ENCODE data around the gene ARL8B. TPM values are rescaled to one million over a fixed set of nuclear protein-coding genes. Genes with fewer than 3 reads are reported as not detected.

Gene ARL8B
- total RNA-seq, 8 experiments from 2014 or later = 27.1 to 54.5 (median 36.8) TPM

- no peak overlapping the region for H3K4me3 ChIP-seq
- WGBS, 10 experiments = 6 to 93% (median 33%) methylated on average over 1 to 3 of the region's 3 CpGs; no CpG with 5 or more reads in 1 of the 10 experiments
- H3K27ac ChIP-seq = no peak overlapping the region
- in situ Hi-C loops (cut with MboI; ENCODE audit: low pct_unique_long_range_greater_than_20kb in 2 of 9, low sequenced_read_pairs in 9 of 9, unreplicated experiment in 9 of 9) = no loop called here
- no peaks in the 10 kb centered on the region for H3K4me1 ChIP-seq (replicated peaks in 1 of 2)
- peak in 2 of 8 experiments; percentile 6 to 20 for ATAC-seq (replicated peaks in 6 of 8)
Measured at GRCh38 chr3:5116538-5116937, 5.6 kb upstream of the ARL8B start.

GRCh38 chr3:5120446-5120845 is 1.6 kb upstream of the ARL8B start:
- in situ Hi-C loops (cut with MboI; ENCODE audit: low pct_unique_long_range_greater_than_20kb in 2 of 9, low sequenced_read_pairs in 9 of 9, unreplicated experiment in 9 of 9) = no loop called here
- 20 to 100% (median 70%) methylated on average over 1 to 3 of the region's 3 CpGs; no CpG with 5 or more reads in 1 of the 10 experiments for WGBS, 10 experiments

GRCh38 chr3:5122741-5123706 is 932 bp downstream of the ARL8B start:
- Histone ChIP-seq H3K4me1 (replicated peaks in 1 of 2) (peaks cover 9 to 11% of the 10 kb centered on the region in 2 donors), H3K27ac (peak overlapping the region; percentile 77 to 83), H3K4me3 (peak overlapping the region; percentile 68 to 98 (median 72))
- peak in 7 of 8 experiments; percentile 2 to 45 (median 19) for ATAC-seq (replicated peaks in 6 of 8)
- in situ Hi-C loops (cut with MboI; ENCODE audit: low pct_unique_long_range_greater_than_20kb in 2 of 9, low sequenced_read_pairs in 9 of 9, unreplicated experiment in 9 of 9) = no loop called here
- 0 to 59% (median 12%) methylated on average over 5 to 21 of the region's 31 CpGs for WGBS, 10 experiments

More at GRCh38 chr3:5120446-5120845, 1.6 kb upstream of the ARL8B start:
- H3K27ac ChIP-seq = no peak overlapping the region
- no peak overlapping the region for H3K4me3 ChIP-seq
- no peak for ATAC-seq (replicated peaks in 6 of 8)
- H3K4me1 ChIP-seq (replicated peaks in 1 of 2) = peaks cover 9 to 11% of the 10 kb centered on the region in 2 donors

- Histone ChIP-seq H3K4me1 (replicated peaks in 1 of 2) (peaks cover 9 to 11% of the 10 kb centered on the region in 2 donors), H3K4me3 (peak overlapping the region in 4 of 5 donors; percentile 68 to 98 (median 72)), H3K27ac (no peak overlapping the region)
- 89 to 100% (median 97%) methylated on average over 1 to 12 of the region's 12 CpGs; no CpG with 5 or more reads in 1 of the 10 experiments for WGBS, 10 experiments
- no peak for ATAC-seq (replicated peaks in 6 of 8)
- in situ Hi-C loops (cut with MboI; ENCODE audit: low pct_unique_long_range_greater_than_20kb in 2 of 9, low sequenced_read_pairs in 9 of 9, unreplicated experiment in 9 of 9) = no loop called here
Measured at GRCh38 chr3:5123937-5124336, 1.8 kb downstream of the ARL8B start.

GRCh38 chr3:5126586-5126985 is 4.5 kb downstream of the ARL8B start:
- in situ Hi-C loops (cut with MboI; ENCODE audit: low pct_unique_long_range_greater_than_20kb in 2 of 9, low sequenced_read_pairs in 9 of 9, unreplicated experiment in 9 of 9) = no loop called here
- ATAC-seq (replicated peaks in 6 of 8) = no peak
- no peak overlapping the region for H3K4me3 ChIP-seq
- H3K27ac ChIP-seq = no peak overlapping the region
- peaks cover 9 to 11% of the 10 kb centered on the region in 2 donors for H3K4me1 ChIP-seq (replicated peaks in 1 of 2)

GRCh38 chr3:5128849-5129248 is 6.8 kb downstream of the ARL8B start:
- WGBS, 10 experiments = 0 to 100% (median 93%) methylated on average over 1 to 2 of the region's 2 CpGs; no CpG with 5 or more reads in 1 of the 10 experiments
- no peak overlapping the region for H3K4me3 ChIP-seq
- no peak overlapping the region for H3K27ac ChIP-seq
- H3K4me1 ChIP-seq (replicated peaks in 1 of 2) = peaks cover 7 to 11% of the 10 kb centered on the region in 2 donors
- no peak for ATAC-seq (replicated peaks in 6 of 8)
- in situ Hi-C loops (cut with MboI; ENCODE audit: low pct_unique_long_range_greater_than_20kb in 2 of 9, low sequenced_read_pairs in 9 of 9, unreplicated experiment in 9 of 9) = no loop called here

- no peak overlapping the region for H3K4me3 ChIP-seq
- in situ Hi-C loops (cut with MboI; ENCODE audit: low pct_unique_long_range_greater_than_20kb in 2 of 9, low sequenced_read_pairs in 9 of 9, unreplicated experiment in 9 of 9) = no loop called here
- ATAC-seq (replicated peaks in 6 of 8) = peak in 4 of 8 experiments; percentile 13 to 43 (median 34)
- 49 to 100% (median 82%) methylated on average over 1 to 7 of the region's 7 CpGs for WGBS, 10 experiments
- H3K4me1 ChIP-seq (replicated peaks in 1 of 2) = peaks cover 6 to 14% of the 10 kb centered on the region in 2 donors
- no peak overlapping the region for H3K27ac ChIP-seq
Measured at GRCh38 chr3:5133239-5134018, 11.3 kb downstream of the ARL8B start.

GRCh38 chr3:5134019-5134391 is 11.9 kb downstream of the ARL8B start:
- 40 to 100% (median 88%) methylated on average over 1 to 3 of the region's 3 CpGs for WGBS, 10 experiments

GRCh38 chr3:5134499-5134898 is 12.4 kb downstream of the ARL8B start:
- no peak overlapping the region for H3K27ac ChIP-seq
- in situ Hi-C loops (cut with MboI; ENCODE audit: low pct_unique_long_range_greater_than_20kb in 2 of 9, low sequenced_read_pairs in 9 of 9, unreplicated experiment in 9 of 9) = no loop called here
- ATAC-seq (replicated peaks in 6 of 8) = no peak
- 76 to 100% (median 94%) methylated on average over 1 to 3 of the region's 3 CpGs; no CpG with 5 or more reads in 2 of the 10 experiments for WGBS, 10 experiments
- peaks cover 6 to 14% of the 10 kb centered on the region in 2 donors for H3K4me1 ChIP-seq (replicated peaks in 1 of 2)
- H3K4me3 ChIP-seq = no peak overlapping the region

More at GRCh38 chr3:5134019-5134391, 11.9 kb downstream of the ARL8B start:
- in situ Hi-C loops (cut with MboI; ENCODE audit: low pct_unique_long_range_greater_than_20kb in 2 of 9, low sequenced_read_pairs in 9 of 9, unreplicated experiment in 9 of 9) = no loop called here
- Histone ChIP-seq H3K27ac (no peak overlapping the region), H3K4me3 (no peak overlapping the region), H3K4me1 (replicated peaks in 1 of 2) (peaks cover 6 to 14% of the 10 kb centered on the region in 2 donors)
- peak in 2 of 8 experiments; percentile 15 to 45 for ATAC-seq (replicated peaks in 6 of 8)

GRCh38 chr3:5136211-5136918 is 14.3 kb downstream of the ARL8B start:
- no peak overlapping the region for H3K4me3 ChIP-seq
- H3K4me1 ChIP-seq (replicated peaks in 1 of 2) = peaks cover 6 to 14% of the 10 kb centered on the region in 2 donors
- no peak overlapping the region for H3K27ac ChIP-seq
- in situ Hi-C loops (cut with MboI; ENCODE audit: low pct_unique_long_range_greater_than_20kb in 2 of 9, low sequenced_read_pairs in 9 of 9, unreplicated experiment in 9 of 9) = no loop called here
- peak in 2 of 8 experiments; percentile 42 to 48 for ATAC-seq (replicated peaks in 6 of 8)
- WGBS, 10 experiments = 70 to 100% (median 82%) methylated on average over 1 to 6 of the region's 6 CpGs

- 60 to 100% (median 91%) methylated on average over 1 to 2 of the region's 2 CpGs; no CpG with 5 or more reads in 4 of the 10 experiments for WGBS, 10 experiments
Measured at GRCh38 chr3:5136919-5137429, 14.9 kb downstream of the ARL8B start.

More at GRCh38 chr3:5136919-5137429, 14.9 kb downstream of the ARL8B start:
- in situ Hi-C loops (cut with MboI; ENCODE audit: low pct_unique_long_range_greater_than_20kb in 2 of 9, low sequenced_read_pairs in 9 of 9, unreplicated experiment in 9 of 9) = no loop called here
- Histone ChIP-seq H3K27ac (no peak overlapping the region), H3K4me3 (no peak overlapping the region), H3K4me1 (replicated peaks in 1 of 2) (peaks cover 6 to 14% of the 10 kb centered on the region in 2 donors)
- ATAC-seq (replicated peaks in 6 of 8) = no peak

All from motor neuron (in vitro differentiated cells).